ENCODE measurements around the gene COL27A1. TPM values are rescaled to one million over a fixed set of nuclear protein-coding genes. Genes with fewer than 3 reads are reported as not detected.
"Not testable (repeated sequence)": the region's sequence is repeated elsewhere in the genome, so short reads cannot be mapped to it uniquely, and the experiment has no call there.

The COL27A1 gene
- total RNA-seq, 3 donors from 2014 or later: 3.5 to 22.0 (median 6.7) TPM

- Histone ChIP-seq H3K9me3 (no peaks in the 10 kb centered on the region), H3K4me1 (no peaks in the 10 kb centered on the region), H3K4me3 (no peak overlapping the region), H3K27me3 (no peaks in the 10 kb centered on the region), H3K36me3 (no peaks in the 10 kb centered on the region), H3K27ac (no peak overlapping the region)
- intact Hi-C loops (cut with DNase I; ENCODE audit: low total_unique reads): no loop called here
- TF ChIP-seq POLR2A (IDR thresholded peaks at IDR 0.05): no peak
- no peak for TF ChIP-seq POLR2AphosphoS5 (IDR thresholded peaks at IDR 0.05)
- no peak for TF ChIP-seq CTCF (IDR thresholded peaks at IDR 0.05)
- DNase-seq (ENCODE audit: low spot score in 2 of 2): no peak
Observed at GRCh38 chr9:114330636-114331035, 175.3 kb downstream of the COL27A1 start.

GRCh38 chr9:114331229-114332195, 176.2 kb downstream of the COL27A1 start:
- H3K27me3 ChIP-seq; H3K27ac ChIP-seq; H3K4me1 ChIP-seq; DNase-seq (ENCODE audit: low spot score in 2 of 2); H3K36me3 ChIP-seq; intact Hi-C loops (cut with DNase I; ENCODE audit: low total_unique reads); H3K4me3 ChIP-seq; H3K9me3 ChIP-seq: not testable (repeated sequence)

GRCh38 chr9:114332474-114333040, 177.2 kb downstream of the COL27A1 start:
- H3K27me3 ChIP-seq; H3K4me1 ChIP-seq; H3K27ac ChIP-seq; H3K36me3 ChIP-seq; H3K9me3 ChIP-seq; intact Hi-C loops (cut with DNase I; ENCODE audit: low total_unique reads); H3K4me3 ChIP-seq; DNase-seq (ENCODE audit: low spot score in 2 of 2): not testable (repeated sequence)

GRCh38 chr9:114333718-114334117, 178.4 kb downstream of the COL27A1 start:
- H3K36me3 ChIP-seq; intact Hi-C loops (cut with DNase I; ENCODE audit: low total_unique reads); H3K4me3 ChIP-seq; H3K4me1 ChIP-seq; H3K27ac ChIP-seq; DNase-seq (ENCODE audit: low spot score in 2 of 2); H3K9me3 ChIP-seq; H3K27me3 ChIP-seq: not testable (repeated sequence)

GRCh38 chr9:114334490-114334889, 179.2 kb downstream of the COL27A1 start:
- H3K4me3 ChIP-seq: no peak overlapping the region
- no peak for DNase-seq (ENCODE audit: low spot score in 2 of 2)
- H3K27me3 ChIP-seq: no peaks in the 10 kb centered on the region
- TF ChIP-seq POLR2AphosphoS5 (IDR thresholded peaks at IDR 0.05) (no peak), POLR2A (IDR thresholded peaks at IDR 0.05) (no peak), CTCF (IDR thresholded peaks at IDR 0.05) (no peak)
- intact Hi-C loops (cut with DNase I; ENCODE audit: low total_unique reads): no loop called here
- H3K4me1 ChIP-seq: no peaks in the 10 kb centered on the region
- H3K9me3 ChIP-seq: no peaks in the 10 kb centered on the region
- no peak overlapping the region for H3K27ac ChIP-seq
- no peaks in the 10 kb centered on the region for H3K36me3 ChIP-seq

GRCh38 chr9:114335745-114336144, 180.4 kb downstream of the COL27A1 start:
- H3K4me3 ChIP-seq: no peak overlapping the region
- DNase-seq (ENCODE audit: low spot score in 2 of 2): no peak
- TF ChIP-seq CTCF (IDR thresholded peaks at IDR 0.05) (no peak), POLR2AphosphoS5 (IDR thresholded peaks at IDR 0.05) (no peak), POLR2A (IDR thresholded peaks at IDR 0.05) (no peak)
- no peak overlapping the region for H3K27ac ChIP-seq
- no peaks in the 10 kb centered on the region for H3K4me1 ChIP-seq
- no peaks in the 10 kb centered on the region for H3K27me3 ChIP-seq
- intact Hi-C loops (cut with DNase I; ENCODE audit: low total_unique reads): no loop called here
- H3K9me3 ChIP-seq: no peaks in the 10 kb centered on the region
- H3K36me3 ChIP-seq: no peaks in the 10 kb centered on the region
